ENCODE measurements around the gene CCDC146.

Gene CCDC146

GRCh38 chr7:77335581-77335980, 213.2 kb downstream of the CCDC146 start:
- no peak for DNase-seq

GRCh38 chr7:77337456-77337990, 215.1 kb downstream of the CCDC146 start:
- no peak for DNase-seq

GRCh38 chr7:77338260-77338659, 215.8 kb downstream of the CCDC146 start:
- DNase-seq = no peak

- DNase-seq = no peak
These were observed 216.6 kb downstream of the CCDC146 start for GRCh38 chr7:77338883-77339629.

GRCh38 chr7:77339726-77340125, 217.3 kb downstream of the CCDC146 start:
- no peak for DNase-seq

All from NCI-H1436 (cell line).